ENCODE data around the gene PDE4A. TPM values are rescaled to one million over a fixed set of nuclear protein-coding genes. Genes with fewer than 3 reads are reported as not detected.

PDE4A gene
- total and polyA plus RNA-seq, 4 donors, result 0.90 to 2.3 (median 1.3) TPM

GRCh38 chr19:10450191-10450852 lies 30.0 kb downstream of the PDE4A start:
- H3K9ac ChIP-seq (ENCODE audit: low read depth in 1 of 2, low read length in 2 of 2), result no peak overlapping the region
- no peaks in the 10 kb centered on the region for H3K36me3 ChIP-seq (ENCODE audit: control insufficient read depth in 4 of 4, insufficient read depth in 3 of 4, low read depth in 1 of 4, low read length in 3 of 4)
- no peaks in the 10 kb centered on the region for H3K9me3 ChIP-seq (ENCODE audit: control insufficient read depth in 4 of 4, low read length in 3 of 4)
- H3K4me3 ChIP-seq (ENCODE audit: low read depth in 1 of 3, low read length in 3 of 3), result no peak overlapping the region
- TF ChIP-seq GABPA (IDR thresholded peaks at IDR 0.05 in 1 of 2, conservative IDR thresholded peaks at IDR 0.05 in 1 of 2) (no peak), EGR1 (IDR thresholded peaks at IDR 0.05; ENCODE audit: low read depth in 2 of 2) (no peak), HNF4A (conservative IDR thresholded peaks at IDR 0.05) (no peak), HNF4G (IDR thresholded peaks at IDR 0.05) (no peak), ATF3 (IDR thresholded peaks at IDR 0.05) (no peak), TAF1 (conservative IDR thresholded peaks at IDR 0.05) (no peak), FOXA1 (IDR thresholded peaks at IDR 0.05) (no peak), FOXA2 (IDR thresholded peaks at IDR 0.05) (no peak), YY1 (IDR thresholded peaks at IDR 0.05) (no peak), SP1 (IDR thresholded peaks at IDR 0.05) (no peak), ZBTB33 (IDR thresholded peaks at IDR 0.05) (no peak), RXRA (IDR thresholded peaks at IDR 0.05) (no peak)
- DNase-seq (ENCODE audit: low spot score), result no peak
- WGBS, result 86% methylated on average over 14 of the region's 14 CpGs
- no peaks in the 10 kb centered on the region for H3K27me3 ChIP-seq (ENCODE audit: control insufficient read depth in 4 of 4, insufficient read depth in 4 of 4, low read length in 3 of 4)
- no peaks in the 10 kb centered on the region for H3K4me1 ChIP-seq (ENCODE audit: control insufficient read depth in 4 of 4, insufficient read depth in 4 of 4, low read length in 3 of 4)
- H3K27ac ChIP-seq (ENCODE audit: low read depth in 1 of 2, low read length in 2 of 2), result no peak overlapping the region

GRCh38 chr19:10450853-10451609 lies 30.7 kb downstream of the PDE4A start:
- no peak overlapping the region for H3K9ac ChIP-seq (ENCODE audit: low read depth in 1 of 2, low read length in 2 of 2)
- H3K36me3 ChIP-seq (ENCODE audit: control insufficient read depth in 4 of 4, insufficient read depth in 3 of 4, low read depth in 1 of 4, low read length in 3 of 4), result no peaks in the 10 kb centered on the region
- peak; percentile 66 for DNase-seq (ENCODE audit: low spot score)
- WGBS, result 72% methylated on average over 25 of the region's 25 CpGs
- no peaks in the 10 kb centered on the region for H3K9me3 ChIP-seq (ENCODE audit: control insufficient read depth in 4 of 4, low read length in 3 of 4)
- no peaks in the 10 kb centered on the region for H3K4me1 ChIP-seq (ENCODE audit: control insufficient read depth in 4 of 4, insufficient read depth in 4 of 4, low read length in 3 of 4)
- no peak for TF ChIP-seq FOXA2 (IDR thresholded peaks at IDR 0.05)
- no peak for TF ChIP-seq JUND (IDR thresholded peaks at IDR 0.05)
- no peaks in the 10 kb centered on the region for H3K27me3 ChIP-seq (ENCODE audit: control insufficient read depth in 4 of 4, insufficient read depth in 4 of 4, low read length in 3 of 4)
- no peak overlapping the region for H3K4me3 ChIP-seq (ENCODE audit: low read depth in 1 of 3, low read length in 3 of 3)
- no peak overlapping the region for H3K27ac ChIP-seq (ENCODE audit: low read depth in 1 of 2, low read length in 2 of 2)

- H3K27ac ChIP-seq (ENCODE audit: low read depth in 1 of 2, low read length in 2 of 2), result no peak overlapping the region
- TF ChIP-seq TAF1 (conservative IDR thresholded peaks at IDR 0.05) (no peak), RAD21 (IDR thresholded peaks at IDR 0.05) (no peak), FOXA1 (IDR thresholded peaks at IDR 0.05) (no peak), ZBTB33 (IDR thresholded peaks at IDR 0.05) (no peak), JUND (IDR thresholded peaks at IDR 0.05) (no peak), EGR1 (IDR thresholded peaks at IDR 0.05; ENCODE audit: low read depth in 2 of 2) (no peak)
- H3K4me1 ChIP-seq (ENCODE audit: control insufficient read depth in 4 of 4, insufficient read depth in 4 of 4, low read length in 3 of 4), result no peaks in the 10 kb centered on the region
- no peaks in the 10 kb centered on the region for H3K36me3 ChIP-seq (ENCODE audit: control insufficient read depth in 4 of 4, insufficient read depth in 3 of 4, low read depth in 1 of 4, low read length in 3 of 4)
- no peak overlapping the region for H3K9ac ChIP-seq (ENCODE audit: low read depth in 1 of 2, low read length in 2 of 2)
- H3K4me3 ChIP-seq (ENCODE audit: low read depth in 1 of 3, low read length in 3 of 3), result no peak overlapping the region
- H3K9me3 ChIP-seq (ENCODE audit: control insufficient read depth in 4 of 4, low read length in 3 of 4), result no peaks in the 10 kb centered on the region
- WGBS, result 58% methylated on average over 25 of the region's 25 CpGs
- H3K27me3 ChIP-seq (ENCODE audit: control insufficient read depth in 4 of 4, insufficient read depth in 4 of 4, low read length in 3 of 4), result no peaks in the 10 kb centered on the region
- no peak for DNase-seq (ENCODE audit: low spot score)
These were observed 32.6 kb downstream of the PDE4A start for GRCh38 chr19:10452726-10453618.
